H7 (cell line): ENCODE results near the gene DNAAF9. TPM values are rescaled to one million over a fixed set of nuclear protein-coding genes. Genes with fewer than 3 reads are reported as not detected.

Source experiments
- DNase-seq: peaks from one replicate; pipeline ENCODE4 v3.0.0; 2012
- H3K27me3 ChIP-seq: 2 replicates; pipeline ENCODE4 v1.6.0; 2011; ENCODE audit warnings: mild to moderate bottlenecking, low read length; ENCODE audit not compliant: control insufficient read depth, insufficient read depth
- H3K36me3 ChIP-seq: replicated peaks from 2 replicates; pipeline ENCODE4 v1.5.1; 2011; ENCODE audit warnings: low read length; ENCODE audit not compliant: control insufficient read depth, insufficient read depth
- H3K4me3 ChIP-seq: 2 replicates; pipeline ENCODE4 v1.5.1; 2011; ENCODE audit warnings: low read depth, mild to moderate bottlenecking, control low read depth, low read length, moderate library complexity; ENCODE audit not compliant: insufficient read depth
- total RNA-seq: library from RNA; depleted of rRNA; stranded (reverse); fragments of >200 nt; shearing (Covaris generic); gene quantifications from 2 replicates; pipeline ENCODE4 v1.2.3, GENCODE V29; 2014

DNAAF9 gene
- total RNA-seq, 1 experiment from 2014 or later, result 3.3 TPM

DNA sequence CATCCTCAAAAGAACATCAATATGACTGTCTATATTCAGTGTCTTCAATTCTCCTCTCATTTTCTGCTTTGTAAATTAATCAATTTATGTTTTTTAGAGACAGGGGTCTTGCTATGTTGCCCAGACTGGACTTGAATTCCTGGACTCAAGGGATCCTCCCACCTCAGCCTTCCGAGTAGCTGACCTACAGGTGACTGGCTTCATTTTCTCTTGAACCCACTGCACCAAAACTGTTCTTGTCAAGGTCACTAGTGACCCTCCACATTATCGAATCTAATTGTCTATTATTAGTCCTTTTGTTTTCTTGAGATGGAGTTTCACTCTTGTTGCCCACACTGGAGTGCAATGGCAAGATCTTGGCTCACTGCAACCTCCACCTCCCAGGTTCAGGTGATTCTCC, 3.7 kb downstream of the DNAAF9 start:
- H3K27me3 ChIP-seq, result peaks cover 8% of the 10 kb centered on the region; the same call in 1 of the 2 replicates
- no peak overlapping the region for H3K4me3 ChIP-seq
- no peak for DNase-seq
- no peaks in the 10 kb centered on the region for H3K36me3 ChIP-seq

DNA sequence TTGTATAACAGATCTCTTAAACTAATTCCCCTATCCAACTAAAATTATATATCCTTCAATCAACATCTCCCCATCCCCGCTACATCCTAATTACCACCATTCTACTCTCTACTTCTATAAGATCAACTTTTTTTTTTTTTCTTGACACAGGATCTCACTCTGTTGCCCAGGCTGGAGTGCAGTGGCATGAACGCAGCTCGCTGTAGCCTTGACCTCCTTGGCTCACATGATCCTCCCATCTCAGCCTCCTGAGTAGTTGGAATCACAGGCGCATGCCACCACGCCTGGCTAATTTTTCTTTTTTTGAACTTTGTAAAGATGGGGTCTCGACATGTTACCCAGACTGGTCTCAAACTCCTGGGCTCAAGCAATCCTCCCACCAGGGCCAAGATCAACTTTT, 5.0 kb downstream of the DNAAF9 start:
- H3K36me3 ChIP-seq, result no peaks in the 10 kb centered on the region
- peaks cover 8% of the 10 kb centered on the region; the same call in 1 of the 2 replicates for H3K27me3 ChIP-seq
- no peak overlapping the region for H3K4me3 ChIP-seq
- no peak for DNase-seq

DNA sequence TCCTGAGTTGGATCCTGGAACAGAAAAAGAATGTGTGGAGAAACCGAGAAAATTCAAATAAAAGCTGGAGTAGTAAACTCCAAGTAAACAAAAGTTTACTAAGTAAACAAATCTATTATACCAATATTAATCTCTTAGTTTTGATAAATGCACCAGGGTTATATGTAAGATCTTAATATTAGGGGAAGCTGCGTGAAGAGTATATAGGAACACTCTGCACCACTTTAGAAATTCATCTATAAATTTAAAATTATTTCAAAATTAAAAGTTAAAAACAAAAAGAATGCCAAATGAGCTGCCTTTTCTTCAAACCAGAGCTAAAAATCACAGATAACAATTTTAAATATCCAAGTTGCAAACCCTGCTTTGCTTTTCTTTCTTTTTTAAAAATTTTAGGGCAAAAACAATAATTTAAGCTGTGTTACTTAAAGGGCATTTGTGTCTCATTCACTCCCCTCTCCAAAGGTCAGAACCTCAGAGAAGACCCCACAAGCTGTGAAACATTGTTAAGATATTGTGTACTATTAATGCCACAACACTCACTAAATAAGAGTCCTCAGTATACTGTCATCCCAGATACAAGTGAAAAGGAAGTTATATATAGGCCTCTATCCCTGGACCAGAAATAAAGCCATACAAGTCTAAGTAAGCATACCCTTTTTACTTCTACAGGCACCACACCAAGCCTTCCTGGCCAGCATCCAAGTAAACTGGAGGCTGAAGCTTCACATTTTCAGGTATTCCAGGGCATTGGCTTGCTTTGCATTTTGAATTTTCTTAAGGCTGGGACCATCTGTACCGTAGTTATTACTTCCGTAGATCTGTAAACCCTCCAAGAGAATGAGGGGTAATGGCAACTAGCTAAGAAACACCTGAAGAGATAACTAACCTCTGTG, 7.0 kb downstream of the DNAAF9 start:
- Histone ChIP-seq H3K4me3 (no peak overlapping the region), H3K36me3 (no peaks in the 10 kb centered on the region), H3K27me3 (no peaks in the 10 kb centered on the region)
- no peak for DNase-seq

DNA sequence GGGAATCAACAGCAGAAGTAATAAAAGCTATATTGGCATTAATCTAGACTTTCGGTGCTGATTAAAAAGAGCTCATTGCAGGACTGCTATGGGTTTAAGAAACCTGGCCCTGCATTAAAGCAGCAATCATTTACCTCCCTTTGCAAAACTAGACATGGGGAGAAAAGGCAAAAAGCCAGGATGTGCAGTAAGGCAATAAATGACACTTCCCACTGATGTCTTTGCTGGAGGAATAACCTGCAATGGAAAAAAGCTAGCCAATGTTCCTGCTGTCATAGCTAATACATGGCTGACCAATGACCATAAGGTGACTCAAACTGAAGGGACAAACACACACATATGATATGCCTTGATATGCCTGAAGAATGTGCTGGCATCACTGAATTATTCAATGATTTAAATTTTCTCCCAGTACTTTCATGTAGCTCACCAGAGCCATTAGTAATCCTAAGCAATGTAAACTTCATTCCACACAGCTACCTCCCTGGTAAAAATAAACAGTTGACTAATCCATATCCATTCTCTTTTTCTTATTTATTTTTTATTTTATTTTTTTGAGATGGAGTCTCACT, 8.7 kb downstream of the DNAAF9 start:
- H3K4me3 ChIP-seq, result no peak overlapping the region
- H3K36me3 ChIP-seq, result no peaks in the 10 kb centered on the region
- no peak for DNase-seq
- H3K27me3 ChIP-seq, result no peaks in the 10 kb centered on the region

DNA sequence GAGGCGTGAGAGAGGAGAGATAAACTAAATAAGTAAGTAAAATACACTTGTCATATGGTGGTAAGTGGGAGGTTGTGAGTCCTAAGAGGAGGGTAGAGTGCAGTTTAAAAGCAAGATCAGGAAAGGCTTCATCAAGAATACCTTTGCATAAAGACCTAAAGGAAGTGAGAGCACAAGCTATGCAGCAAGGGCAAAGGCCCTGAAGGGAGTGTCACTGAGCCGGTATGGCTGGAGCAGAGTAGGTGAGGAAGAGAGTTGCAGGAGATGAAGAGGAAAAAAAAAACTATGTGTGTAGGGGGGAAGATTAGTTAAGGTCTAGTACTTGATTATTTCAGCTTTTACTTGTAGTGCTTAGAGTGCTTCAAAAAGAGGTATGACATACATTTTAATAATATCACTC, 11.0 kb downstream of the DNAAF9 start:
- no peaks in the 10 kb centered on the region for H3K27me3 ChIP-seq
- H3K36me3 ChIP-seq, result no peaks in the 10 kb centered on the region
- DNase-seq, result no peak
- H3K4me3 ChIP-seq, result no peak overlapping the region

DNA sequence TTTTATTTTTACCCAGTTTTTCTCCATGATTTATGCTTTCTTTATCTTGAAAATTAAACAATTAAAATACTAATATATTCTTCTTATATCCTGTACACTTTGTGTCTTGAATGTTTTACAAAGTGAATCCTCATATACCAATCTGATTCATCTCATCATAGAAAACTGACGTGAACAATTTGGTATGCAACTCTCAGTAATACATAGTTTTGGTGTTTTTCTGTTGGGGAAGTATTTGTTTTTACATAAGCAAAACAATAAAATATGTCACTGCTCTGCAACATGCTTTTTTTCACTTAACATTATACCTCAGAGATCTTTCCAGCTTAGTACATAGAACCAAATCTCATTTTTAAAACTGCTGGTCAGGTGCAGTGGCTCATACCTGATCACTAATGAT, 14.7 kb downstream of the DNAAF9 start:
- H3K36me3 ChIP-seq, result no peaks in the 10 kb centered on the region
- no peak for DNase-seq
- no peaks in the 10 kb centered on the region for H3K27me3 ChIP-seq
- H3K4me3 ChIP-seq, result no peak overlapping the region

DNA sequence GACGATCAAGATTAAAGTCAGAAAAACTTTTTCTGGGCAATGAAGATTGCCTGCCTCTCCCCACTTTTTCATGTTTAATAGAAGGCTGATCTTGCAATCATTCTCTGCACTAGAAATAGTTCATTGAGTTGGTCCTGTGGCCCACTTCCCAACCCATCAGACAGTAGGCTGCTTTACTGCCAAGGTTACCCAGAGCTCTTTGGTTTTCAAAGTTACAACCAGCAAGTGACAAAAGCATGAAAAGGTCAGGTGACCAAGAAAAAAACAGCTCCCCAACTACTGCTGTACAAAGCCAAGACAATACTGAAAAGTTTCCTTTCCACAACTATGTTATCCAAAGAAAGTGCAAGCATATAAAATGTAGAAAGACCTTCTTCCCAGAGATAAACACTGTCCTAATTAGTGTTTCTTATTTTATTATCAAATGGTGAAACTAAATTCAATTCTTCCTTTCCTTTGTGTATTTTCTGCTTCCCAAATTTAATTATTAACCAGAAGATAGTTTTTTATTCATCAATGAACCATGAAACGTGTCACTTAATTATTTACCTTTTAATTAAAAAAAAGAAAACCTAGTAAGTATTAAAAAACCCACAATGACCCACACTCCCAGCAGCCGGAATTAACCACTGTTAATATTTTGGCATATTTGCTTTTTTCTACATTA, 16.6 kb downstream of the DNAAF9 start:
- H3K4me3 ChIP-seq, result no peak overlapping the region
- H3K36me3 ChIP-seq, result no peaks in the 10 kb centered on the region
- DNase-seq, result no peak
- no peaks in the 10 kb centered on the region for H3K27me3 ChIP-seq

DNA sequence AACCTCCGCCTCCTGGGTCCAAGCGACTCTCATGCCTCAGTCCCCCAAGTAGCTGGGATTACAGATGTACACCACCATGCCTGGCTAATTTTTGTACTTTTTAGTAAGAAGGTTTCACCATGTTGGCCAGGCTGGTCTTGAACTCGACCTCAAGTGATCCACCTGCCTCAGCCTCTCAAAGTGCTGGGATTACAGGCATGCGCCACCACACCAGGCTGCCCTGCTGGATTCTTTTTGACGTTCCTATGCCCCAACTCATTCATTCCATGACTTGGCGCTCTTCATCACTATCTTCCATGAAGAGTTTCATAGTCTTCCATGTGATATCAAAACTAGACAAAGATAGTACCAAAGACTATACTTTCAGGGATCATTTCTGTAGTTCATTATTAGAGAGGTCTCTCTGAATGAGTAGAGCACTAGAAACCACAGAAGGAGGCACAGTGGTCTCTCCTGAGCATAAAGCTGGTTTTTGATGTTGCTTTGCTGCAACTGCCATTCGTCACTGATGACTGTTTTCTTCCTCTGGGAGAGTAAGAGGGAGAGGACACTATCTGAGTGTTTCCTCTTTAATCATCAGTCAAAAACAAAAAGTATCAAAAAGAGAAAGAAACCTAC, 23.5 kb downstream of the DNAAF9 start:
- no peak for DNase-seq
- no peaks in the 10 kb centered on the region for H3K36me3 ChIP-seq
- H3K27me3 ChIP-seq, result no peaks in the 10 kb centered on the region
- H3K4me3 ChIP-seq, result no peak overlapping the region

DNA sequence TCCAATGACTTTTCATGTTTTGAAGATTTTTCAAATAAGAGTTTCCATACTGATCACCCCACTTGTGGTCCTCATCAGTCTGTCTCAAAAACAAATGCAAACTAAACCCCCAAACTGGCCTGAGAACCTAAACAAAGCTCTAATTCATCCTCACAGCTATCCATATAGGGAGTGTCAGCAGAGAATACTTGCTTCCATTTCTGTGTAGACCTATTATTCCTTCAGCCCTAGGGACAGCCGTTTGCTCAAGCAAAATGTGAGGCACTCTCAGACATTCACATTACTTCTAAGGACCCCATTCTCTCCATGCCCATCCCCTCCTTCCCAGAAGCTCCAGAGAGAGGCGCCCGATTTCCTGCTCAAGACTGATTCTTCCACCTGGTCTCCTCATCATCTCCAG, 24.6 kb downstream of the DNAAF9 start:
- H3K4me3 ChIP-seq, result no peak overlapping the region
- no peaks in the 10 kb centered on the region; the same call in 1 of the 2 replicates for H3K36me3 ChIP-seq
- DNase-seq, result no peak
- no peaks in the 10 kb centered on the region for H3K27me3 ChIP-seq

DNA sequence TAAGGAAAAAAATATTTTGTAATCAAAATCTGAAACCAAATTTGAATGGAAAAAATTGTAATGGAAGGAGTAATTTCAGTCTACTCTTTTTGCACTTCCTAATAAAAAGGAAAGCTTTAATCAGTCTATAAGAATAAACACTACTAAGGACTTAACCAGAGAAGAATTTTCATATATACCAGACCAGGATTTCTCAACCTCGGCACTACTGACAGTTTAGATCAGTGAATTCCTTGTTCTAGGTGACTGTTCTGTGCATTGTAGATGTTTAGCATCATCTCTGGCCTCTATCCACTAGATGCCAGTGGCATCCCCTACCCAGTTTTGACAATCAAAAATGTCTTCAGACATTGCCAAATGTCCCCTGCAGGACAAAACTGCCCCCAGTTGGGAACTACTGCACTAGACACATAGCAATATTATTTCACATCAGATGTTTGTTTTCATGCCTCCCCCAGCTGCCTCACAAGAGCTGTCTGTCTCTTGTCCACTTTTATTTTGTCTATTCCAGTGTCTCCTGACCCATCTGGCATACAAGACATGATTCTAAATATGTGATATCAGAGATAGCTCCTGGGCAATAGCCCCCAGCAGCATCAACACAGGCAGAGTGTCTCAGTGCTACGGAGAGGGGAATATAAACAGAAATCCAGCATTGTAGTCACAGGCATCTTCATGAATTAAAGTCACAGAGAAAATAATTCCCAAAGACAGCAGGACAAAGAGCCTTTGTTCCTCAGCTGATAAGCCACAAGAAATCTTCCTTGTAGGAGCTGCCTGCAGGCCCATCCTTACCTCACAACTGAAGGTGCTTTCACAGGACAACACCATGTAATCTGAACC, 27.0 kb downstream of the DNAAF9 start:
- Histone ChIP-seq H3K36me3 (no peaks in the 10 kb centered on the region; the same call in 1 of the 2 replicates), H3K27me3 (no peaks in the 10 kb centered on the region), H3K4me3 (no peak overlapping the region)
- DNase-seq, result no peak

DNA sequence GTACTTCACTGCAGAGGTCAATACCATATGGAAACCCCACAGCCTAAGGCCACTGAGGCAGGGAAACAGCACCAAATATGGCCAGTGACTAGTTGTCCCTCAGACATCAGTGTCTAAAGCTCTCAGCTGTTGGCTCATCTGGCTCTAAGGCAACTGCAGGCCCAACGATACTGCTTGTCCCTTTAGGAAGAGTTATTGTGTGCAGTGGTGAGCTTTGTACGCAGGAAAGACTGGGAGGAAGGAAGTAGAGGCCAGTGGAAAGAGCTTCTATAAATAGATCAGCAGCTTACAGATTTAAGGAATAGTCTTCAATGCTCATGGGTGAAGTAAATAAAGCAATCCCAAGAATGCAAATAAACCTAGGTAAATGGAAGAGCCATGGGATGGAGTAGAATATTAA, 29.3 kb downstream of the DNAAF9 start:
- Histone ChIP-seq H3K27me3 (no peaks in the 10 kb centered on the region), H3K36me3 (peaks cover 3% of the 10 kb centered on the region; the same call in 1 of the 2 replicates), H3K4me3 (no peak overlapping the region)
- no peak for DNase-seq

DNA sequence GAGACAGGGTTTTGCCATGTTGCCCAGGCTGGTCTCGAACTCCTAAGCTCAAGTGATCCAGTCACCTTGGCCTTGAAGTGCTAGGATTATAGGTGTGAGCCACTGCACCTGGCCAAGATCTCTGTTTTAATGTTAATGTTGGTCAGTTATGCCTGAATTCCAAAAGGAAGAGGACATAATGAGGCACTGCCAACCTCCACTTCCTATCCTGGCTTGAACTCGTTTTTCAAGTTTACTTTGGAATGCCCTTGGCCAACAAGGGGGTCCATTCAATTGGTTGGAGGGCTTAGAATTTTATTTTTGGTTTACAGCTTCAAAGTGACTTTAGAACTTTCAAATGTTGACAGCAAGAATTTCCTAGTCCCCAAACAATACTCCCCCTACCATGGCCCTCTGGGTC, 29.8 kb downstream of the DNAAF9 start:
- Histone ChIP-seq H3K27me3 (no peaks in the 10 kb centered on the region), H3K4me3 (no peak overlapping the region), H3K36me3 (peaks cover 3% of the 10 kb centered on the region; the same call in 1 of the 2 replicates)
- DNase-seq, result no peak

DNA sequence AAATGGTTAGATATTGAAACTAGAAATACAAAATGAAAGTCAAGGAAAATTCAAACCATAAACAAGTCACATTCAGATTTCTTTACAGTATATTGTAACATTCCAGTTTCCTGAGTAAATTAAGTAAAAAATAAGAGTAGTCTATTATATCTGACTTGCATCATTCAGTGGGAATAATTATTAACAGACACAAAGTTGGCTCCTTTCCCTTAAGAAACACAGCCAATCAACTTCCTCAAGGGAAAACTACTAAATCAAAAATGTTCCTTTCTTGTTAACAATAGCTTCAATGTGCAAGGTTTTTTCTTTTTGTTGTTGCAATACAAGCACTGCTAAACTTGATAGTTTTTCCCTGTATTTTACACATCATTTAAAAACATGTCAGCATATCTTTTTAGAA, 33.2 kb downstream of the DNAAF9 start:
- peaks cover 5% of the 10 kb centered on the region for H3K36me3 ChIP-seq
- DNase-seq, result no peak
- no peak overlapping the region for H3K4me3 ChIP-seq
- no peaks in the 10 kb centered on the region for H3K27me3 ChIP-seq

DNA sequence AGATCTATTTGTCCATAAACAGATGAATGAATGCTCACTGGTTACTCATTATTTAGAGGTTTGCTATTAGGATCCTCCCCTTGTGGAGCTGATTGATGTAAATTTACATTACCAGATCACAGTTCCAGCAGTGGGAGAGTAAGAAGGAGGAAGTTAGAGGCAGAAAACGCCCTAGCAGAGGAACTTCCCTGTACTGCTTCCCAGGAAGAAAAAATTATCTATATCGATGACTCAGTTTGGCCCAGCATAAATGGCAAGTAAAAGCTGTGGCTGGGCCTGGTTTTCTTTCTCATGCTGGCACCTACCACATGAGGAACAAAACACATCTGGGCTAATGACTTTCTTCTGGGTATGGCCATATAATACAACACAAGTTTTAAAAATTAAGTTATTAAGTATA, 35.7 kb downstream of the DNAAF9 start:
- H3K4me3 ChIP-seq, result no peak overlapping the region
- DNase-seq, result no peak
- H3K36me3 ChIP-seq, result peaks cover 5% of the 10 kb centered on the region
- no peaks in the 10 kb centered on the region for H3K27me3 ChIP-seq
